NCI-H526 (cell line): ENCODE measurements around the gene SSTR3.
A peak's percentile ranks its signal among the peaks of the same experiment; 100 is the strongest.

Source experiments
- DNase-seq, 2 experiments: peaks; one replicate each; lab custom pipeline; 2025; lab: John Stamatoyannopoulos, UW

The SSTR3 gene

DNA sequence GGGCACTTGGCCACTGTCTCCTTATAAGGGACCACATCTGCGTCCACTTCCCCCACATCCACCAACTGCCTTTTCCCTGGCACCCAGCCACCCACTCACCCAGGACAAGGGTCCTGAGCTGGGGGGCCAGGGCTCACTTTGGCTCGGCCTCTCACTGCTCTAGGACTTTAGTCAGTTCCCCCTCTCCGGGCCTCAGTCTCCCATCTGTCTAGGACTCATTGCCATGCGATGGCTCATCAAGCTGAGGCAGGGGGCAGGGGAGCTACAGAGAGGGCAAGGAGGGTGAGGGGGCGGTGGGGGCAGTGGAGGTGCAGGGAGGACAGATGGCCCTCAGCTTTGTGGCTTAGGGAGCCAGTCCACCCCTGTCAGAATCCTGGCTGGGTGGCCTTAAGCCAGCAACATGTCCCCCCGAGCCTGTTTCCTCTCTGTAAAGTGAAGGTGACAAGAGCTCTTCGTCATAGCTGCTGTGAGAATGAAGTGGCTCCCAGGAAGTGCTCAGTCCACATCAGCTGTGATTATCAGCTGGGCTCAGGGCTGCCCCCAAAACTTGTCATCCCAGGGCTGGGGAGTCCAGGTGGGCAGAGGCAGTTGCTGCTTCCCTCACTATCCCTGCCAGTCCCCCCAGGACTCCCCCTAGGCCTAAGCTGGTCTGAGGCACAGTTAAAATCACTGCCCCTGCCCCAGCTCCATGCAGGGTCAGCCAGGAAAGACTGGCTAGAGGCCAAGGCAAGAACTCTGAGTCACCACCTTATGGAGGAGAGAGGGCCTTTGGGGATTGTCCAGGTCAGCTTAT lies 16.9 kb upstream of the SSTR3 start:
- DNase-seq: no peak

DNA sequence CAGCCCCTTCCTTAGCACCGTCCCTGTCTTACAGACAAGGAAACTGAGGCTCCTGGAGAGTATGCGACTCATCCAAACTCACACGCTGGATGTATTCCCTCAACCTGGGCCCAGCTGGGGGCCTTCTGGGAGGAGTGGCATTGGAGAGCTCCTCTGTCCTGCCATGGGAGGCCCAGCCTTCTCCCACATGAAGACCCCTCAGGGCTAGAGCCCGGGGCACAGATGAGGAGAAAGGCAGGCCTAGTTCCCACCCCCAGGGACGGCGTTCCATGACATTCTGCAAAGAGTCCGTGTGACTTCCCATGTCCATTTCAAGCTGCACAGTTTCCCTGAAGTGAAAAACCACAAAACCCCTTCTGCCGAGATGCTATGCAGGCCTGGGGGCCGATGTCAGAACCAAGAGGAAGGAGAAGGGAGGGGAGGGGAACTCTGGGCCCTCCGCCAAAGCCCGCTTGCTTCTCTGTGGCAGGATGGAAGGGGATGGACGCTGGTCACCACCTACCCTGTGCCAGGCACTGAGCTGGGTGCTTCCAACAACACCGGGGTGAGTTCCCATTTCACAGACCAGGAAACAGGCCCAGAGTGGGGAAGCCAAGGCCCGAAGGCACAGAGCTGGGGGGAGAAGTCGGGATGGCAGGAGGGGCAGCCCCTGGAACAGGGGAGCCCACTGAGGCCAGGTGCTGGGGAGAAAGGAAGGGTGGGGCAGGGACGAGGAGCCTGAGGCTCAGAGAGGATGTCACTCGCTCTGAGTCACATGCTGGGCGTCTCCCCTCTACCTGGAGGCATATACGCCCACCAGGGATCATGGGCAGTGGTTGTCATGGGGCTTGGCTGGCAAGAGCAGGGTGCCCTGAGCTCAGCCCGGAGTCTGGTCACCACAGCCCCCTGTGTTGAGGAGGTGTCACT lies 16.1 kb upstream of the SSTR3 start:
- no peak for DNase-seq

DNA sequence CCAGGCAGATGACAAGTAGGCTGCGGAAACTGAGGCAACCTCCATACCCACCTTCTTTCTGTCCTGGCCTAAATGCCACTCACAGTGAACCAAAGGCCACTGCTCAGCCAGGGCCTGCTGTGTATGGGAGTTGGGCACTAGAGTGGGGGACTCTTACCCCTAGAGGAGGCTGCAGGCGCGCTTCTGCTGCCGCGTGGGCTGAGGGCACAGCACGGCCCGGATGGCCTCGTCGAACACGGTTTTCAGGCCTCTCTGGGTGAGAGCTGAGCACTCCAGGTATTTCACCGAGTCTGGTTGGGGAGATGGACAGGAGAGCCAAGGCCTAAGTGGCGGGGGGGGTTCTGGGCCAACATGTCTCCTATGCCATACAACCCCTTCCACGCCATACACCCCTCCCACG lies 14.2 kb upstream of the SSTR3 start:
- no peak for DNase-seq

DNA sequence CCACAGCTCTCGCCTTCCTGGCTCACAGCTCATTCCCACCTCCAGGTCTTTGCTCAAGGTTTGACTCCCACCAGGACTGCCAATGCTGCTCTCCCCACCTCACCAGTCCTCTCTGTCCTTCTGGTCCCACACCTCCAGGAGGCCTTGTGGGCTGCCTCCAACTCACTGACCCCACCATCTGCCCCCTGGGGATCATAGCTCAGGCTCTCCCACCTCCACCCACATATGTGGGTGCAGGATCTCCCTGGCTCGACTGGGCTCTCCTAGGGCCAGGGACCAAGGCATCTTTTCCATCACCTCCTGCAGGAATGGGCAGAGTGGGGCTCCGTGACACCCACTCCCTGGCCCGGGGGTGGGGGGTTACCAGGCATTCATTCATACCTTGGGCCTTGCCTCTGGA lies 13.8 kb upstream of the SSTR3 start:
- DNase-seq: no peak

DNA sequence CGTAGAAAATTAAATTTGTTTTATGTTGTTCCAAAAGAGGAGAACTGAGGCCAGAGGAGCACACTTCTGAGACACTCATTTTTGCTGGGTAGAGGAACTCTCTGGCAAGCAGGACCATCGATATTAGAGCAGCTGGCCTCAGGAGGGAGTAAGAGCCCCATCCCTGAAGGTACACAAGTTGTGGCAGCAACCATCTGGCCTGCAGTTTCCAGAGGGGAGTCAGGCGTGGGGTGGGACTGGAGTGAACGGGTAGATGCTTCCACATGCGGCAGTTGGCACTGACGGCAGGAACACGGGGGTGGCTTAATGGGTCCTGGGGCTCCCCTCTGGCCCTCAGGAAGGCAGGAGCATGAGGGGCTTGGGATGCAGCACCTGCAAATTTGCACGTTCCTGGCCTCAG lies 13.2 kb upstream of the SSTR3 start:
- peak in 1 of 2 experiments; percentile 25 for DNase-seq

DNA sequence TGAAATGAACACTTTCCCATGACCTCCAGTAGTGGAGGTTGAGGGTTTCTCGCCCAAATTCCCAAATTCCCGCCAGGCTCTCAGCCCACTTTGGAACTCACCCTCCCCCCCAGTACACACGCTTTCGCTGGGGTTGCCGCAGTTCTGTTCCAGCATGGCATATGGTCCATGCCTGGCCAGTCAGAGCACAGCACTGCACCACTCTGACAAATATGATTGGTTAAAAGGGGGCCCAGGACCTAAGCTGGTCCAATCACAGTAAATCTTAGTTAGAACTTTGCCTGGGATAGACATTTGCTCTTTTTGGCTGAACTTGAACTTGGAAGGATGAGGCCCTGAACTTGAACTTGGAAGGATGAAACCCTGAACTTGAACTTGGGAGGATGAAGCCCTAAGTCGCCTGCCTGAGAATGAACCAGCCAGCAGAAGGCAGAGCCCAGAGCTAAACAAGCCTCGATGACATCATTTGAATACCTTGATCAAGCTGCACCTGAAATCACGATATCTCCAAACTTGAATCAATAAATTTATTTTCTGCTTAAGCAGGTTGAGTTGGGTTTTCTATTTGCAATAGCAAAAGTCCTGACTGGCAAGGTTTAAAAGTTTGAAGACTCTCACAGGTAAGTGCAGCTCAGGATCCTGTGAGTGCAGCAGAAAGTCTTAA lies 12.6 kb upstream of the SSTR3 start:
- DNase-seq: no peak

DNA sequence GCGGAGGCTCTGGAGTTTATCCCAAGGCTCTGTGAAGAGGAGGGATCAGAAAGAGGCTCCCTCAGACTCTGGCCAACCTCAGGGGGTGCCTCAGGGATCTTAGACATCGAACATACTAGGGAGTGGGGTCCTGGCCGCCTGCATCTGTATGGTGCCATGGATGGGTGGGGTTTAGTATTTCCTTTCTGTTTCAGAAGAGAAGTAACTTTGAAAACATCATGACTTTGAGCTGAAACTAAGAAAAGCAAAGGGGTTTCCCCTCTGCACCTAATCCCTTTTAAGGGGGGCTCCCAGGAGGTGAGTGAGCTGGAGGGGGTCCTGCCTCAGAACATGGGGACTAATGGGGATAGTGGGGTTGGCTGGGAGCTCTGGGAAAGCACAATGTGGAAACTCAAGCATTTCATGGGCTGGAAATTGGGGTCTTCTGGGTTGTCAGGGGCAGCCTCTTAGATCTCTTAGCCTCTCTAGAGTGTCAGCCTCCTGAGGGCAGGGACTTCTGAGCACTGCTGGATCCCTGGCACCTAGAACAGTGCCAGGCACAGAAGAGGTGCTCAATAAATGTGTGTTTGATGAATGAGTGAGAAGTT lies 11.8 kb upstream of the SSTR3 start:
- DNase-seq: no peak

DNA sequence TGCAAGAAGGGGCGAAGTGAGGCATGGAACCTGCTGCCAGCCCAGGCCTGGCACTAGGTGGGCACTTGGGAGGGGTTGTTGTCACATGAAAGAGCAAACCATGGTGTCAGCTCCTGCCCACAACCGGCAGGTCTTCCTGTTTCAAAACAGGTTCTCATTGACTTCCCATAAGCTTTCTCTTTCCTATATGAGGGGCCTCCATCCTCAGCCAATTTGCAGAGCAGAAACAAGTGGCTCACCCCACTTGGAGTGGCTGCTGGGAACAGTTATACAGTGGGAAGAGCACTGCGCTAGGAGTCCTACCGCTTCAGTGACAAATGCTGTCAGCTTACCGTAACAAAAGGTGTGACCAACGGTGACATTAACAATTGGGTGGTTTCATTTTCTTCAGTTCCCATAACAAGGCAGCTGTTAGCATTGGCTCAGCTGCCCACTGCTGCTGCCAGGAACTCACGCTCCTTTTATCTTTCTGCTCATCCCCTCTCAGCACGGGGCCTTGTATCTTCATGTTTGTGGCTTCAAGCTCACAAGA lies 10.2 kb upstream of the SSTR3 start:
- DNase-seq: no peak

DNA sequence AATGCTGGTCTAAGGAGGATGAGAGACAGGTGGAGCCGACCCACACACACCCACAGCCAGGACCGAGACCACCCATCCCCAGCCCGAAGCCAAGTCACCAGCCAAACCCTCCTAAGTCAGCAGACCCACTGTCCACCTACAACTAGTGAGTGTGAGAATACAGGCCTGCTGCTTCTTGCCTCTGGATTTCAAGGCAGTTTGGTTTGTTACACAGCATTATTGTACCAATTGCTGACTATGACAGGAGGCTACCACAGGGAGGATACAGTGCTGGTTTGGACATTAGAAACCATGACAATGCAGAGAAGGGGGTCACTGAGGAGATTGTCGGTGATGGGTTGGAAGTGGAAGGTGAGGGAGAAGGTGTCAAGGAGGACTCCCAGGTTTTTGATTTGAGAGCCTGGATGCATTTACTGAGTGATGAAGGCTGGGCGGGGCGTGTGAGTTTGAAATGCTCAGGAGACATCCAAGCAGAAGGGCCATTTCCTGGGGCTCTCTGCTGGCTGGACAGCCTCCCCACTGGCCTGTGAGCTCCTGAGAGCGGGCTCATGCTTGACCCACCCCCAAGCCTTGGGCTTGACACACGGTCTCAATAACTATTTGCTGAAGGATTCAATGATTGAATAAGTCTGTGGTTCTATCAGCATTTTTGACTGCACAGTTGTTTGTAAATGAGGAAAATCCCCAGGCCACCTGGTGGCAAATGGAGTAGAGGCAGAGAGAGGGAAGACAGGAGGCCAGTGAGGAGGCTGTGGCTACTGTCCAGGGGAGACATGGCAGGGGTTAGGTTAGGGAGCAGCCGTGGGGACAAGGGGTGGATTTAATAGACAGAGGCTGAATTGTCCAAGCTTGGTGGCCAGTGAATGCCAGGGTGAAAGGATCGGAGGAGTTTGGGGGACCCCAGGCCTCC lies 9.4 kb upstream of the SSTR3 start:
- DNase-seq: no peak

DNA sequence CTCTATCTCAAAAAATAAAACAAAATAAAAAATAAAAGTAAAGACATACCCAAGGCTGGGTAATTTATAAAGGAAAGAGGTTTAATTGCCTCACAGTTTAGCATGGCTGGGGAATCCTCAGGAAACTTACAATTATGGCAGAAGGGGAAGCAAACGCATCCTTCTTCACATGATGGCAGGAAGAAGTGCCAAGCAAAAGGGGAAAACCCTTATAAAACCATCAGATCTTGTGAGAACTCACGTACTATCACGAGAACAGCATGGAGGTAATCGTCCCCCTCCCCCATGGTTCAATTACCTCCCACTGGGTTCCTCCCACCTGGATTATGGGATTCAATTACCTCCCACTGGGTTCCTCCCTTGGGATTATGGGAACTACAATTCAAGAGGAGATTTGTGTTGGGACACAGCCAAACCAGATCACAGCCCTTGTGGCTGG lies 8.3 kb upstream of the SSTR3 start:
- no peak for DNase-seq

DNA sequence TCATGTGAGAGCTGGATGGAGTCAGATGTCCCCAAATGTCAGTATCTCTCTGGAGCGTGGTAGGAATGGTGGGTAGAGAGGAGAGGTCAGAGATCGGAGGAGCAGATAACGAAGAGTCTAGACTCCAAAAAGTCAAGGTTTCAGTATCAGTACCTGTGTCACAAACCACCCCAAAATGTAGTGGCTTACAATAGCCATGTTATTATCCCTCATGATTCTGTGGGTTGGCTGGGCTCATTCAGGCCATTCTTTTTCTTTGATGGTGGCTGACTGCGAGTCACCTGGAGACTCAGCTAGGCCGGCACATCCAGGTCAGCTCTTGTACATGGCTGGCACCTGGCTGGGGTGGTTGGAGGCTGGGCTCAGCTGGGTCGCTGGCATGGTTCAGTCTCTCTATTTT lies 7.3 kb upstream of the SSTR3 start:
- DNase-seq: no peak

DNA sequence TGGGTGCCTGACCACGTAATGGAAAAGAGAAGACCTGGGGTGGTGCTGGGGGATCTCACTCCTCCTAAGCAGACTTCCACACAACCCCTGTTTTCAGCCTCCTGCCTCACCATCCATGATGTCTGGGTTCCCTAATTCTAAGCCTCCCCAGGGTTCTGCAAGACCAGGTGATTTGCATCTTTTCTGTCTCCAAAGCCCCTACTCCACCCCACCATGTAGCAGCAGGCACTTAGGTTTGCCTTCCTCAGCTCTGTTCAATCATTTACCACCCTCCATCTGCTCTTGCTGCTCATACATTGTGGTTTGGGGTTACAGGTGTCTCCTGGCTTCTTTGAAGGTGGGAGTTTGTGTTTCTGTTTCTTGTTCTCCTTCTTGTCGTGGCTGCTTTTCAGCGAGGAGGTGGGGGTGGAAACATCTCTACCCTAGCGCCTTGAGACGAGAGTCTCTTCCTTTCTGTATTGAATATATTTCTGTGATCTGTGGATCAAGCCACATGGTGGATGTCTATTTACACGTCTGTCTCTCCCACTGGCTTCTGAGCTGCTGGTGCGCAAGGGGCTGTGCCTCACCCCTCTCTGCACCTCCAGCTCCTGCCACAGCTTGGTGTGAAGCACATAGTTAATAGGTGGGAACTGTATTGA lies 6.6 kb upstream of the SSTR3 start:
- DNase-seq: no peak

DNA sequence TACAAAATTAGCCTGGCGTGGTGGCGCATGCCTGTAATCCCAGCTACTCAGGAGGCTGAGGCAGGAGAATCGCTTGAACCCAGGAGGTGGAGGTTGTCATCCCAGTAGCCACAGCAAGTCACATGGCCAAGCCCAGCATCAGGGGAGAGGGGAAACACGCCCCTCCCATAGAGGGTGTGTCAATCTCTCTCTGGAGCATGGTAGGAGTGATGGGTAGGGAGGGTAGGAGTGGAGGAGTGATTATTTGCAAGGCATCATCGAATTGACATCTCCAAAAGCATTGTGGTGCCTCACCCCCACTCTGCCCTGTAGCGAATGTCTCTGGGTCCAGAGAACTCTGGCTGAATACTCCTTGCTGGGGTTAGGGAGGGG lies 6.1 kb upstream of the SSTR3 start:
- no peak for DNase-seq

DNA sequence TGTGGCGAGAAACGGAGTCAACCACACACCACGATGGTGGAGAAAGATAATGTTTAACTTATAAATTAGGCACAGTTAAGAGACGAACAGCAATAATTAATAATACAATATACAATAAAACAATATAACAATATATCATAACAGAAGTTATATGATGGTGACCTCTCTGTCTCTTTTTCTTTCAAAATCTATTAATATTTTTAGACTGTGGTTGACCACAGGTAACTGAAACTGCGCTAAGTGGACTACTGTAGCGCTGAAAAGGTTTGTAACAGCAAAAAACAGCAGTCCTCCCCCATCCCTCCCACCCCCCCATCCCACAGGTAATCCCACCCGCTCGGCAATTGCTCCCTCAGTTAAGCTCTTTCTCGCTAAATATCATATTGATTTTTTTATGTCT lies 3.6 kb upstream of the SSTR3 start:
- no peak for DNase-seq

DNA sequence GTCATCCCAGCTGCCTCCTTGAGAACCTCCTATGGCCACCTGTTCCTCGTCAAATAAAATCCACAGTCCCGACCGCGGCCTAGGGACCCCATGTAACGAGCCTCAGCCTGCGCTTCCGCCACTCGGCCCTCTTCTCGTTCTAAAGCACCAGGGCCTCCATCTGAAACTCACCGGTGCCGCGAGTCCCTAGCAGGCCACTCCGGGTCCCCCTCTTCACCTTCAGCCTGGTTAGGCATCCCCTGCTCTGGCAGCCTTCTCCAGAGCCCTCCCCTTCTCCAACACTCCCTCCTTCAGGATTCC lies 2.4 kb upstream of the SSTR3 start:
- DNase-seq: no peak

DNA sequence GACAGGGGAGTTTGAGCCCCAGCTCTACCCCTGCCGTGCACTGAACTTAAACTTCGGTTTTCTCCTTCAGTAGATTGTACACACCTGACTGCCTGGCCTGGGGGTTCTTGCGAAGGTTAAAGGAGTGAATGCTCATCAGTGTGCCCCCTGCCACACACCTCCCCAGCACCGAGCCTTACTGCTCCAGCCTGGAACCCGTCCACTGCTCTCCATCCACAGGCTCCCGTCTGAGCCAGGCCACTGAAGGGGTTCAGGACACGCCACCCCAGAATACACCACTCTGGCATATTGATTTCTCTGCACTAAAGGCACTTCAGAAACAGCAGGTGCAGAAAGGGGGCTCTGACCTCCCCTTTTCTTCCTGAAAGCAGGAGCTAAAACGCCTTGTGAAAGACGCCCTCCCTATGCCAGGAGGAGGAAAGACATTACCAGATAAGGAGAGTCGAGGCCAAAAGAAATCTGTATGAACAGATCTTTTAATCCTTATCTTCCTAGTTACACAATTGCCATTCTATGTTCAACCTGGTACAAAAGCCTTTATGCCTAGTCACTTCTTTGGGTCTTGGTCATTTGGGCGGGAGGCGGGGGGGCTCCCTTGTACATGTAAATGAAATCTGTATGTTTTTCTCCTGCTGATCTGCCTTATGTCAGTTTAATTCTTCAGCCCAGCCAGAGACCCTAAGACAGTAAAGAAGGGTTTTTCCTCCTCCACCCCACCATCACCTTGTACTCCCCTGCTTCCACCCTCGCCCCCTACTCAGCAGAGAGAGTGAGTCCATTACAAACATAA lies 1.9 kb upstream of the SSTR3 start:
- no peak for DNase-seq

DNA sequence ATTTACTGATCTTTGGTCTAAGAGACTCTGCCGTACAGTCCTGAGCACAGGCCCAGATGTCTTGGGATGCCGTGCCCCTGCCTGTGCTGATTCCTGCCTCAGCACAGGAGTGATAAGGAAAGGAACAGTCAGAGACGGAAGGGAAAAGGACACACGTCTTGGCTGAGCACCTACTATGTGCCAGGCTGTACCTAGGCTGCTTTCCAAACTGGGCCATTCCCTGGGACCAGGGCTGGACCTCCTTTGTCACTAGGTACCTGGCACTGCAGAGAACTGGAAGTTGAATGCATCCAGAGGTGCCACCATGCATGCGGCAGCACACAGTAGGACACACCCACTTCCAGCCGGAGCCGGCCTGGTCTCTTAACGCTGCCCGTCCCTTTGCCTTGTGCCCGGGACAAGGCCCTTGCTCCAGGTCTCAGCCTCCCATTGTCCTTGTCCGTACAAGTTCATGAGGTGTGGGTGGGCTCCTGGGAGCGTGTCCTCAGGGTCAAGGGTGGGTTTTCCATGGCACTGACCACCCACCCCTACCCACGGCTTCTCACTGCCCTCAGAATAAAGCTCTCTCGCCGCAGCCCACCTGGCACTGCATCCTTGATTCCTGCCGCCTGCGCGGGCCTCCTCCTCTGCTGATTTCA lies 1.1 kb upstream of the SSTR3 start:
- no peak for DNase-seq

DNA sequence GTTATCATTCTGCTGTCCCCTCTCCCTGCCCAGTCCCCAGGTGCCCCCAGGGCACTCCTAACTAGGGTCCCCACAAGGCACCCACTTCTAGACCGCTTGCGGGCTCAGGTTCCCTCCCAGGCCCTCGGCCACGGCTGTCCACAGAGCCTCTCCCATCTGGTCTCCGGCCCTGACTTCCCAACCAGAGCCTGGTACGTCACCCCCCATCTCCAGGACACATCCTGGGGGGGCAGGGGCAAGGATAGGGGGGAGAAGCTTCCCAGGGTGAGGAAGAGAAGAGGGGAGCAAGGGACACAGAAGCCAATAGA lies 457 bp downstream of the SSTR3 start:
- no peak for DNase-seq

DNA sequence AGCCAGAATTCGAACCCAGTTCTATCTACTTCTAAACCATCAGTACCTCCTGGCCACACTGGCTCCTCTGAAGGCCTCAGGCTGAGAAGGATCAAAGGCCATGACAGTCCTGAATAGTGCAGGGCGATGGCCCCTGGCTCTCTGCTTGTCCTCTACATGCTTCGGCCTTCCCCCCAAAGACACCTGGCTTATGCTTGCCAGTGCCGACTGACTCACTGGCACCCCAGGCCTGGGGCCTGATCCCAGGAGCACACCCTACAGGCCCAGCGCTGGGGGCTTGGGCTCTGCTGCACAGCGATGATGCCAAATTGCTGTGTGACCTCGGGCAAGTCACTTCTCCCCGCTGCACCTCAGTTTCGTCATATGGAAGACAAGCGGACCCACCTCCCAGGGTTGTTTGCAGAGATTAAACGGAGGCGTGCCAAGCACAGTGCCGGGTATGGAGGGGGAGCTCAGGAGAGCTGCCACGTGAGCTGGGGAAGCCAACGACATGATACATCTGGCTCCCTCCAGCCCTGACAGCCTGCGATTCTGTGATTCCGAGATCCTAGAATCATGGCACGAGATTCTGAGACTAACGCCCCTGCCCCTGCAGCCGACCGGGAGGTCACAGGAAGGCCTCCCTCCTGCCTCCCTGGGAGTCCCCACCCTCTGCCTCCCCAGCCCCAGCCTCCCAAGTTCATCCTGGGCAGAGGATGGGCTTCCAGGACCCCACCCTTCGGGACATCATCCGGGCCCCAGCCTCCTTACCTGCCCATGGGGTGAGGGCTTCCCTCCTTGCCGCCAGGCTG lies 1.0 kb downstream of the SSTR3 start:
- no peak for DNase-seq
